DMS153 (cell line): ENCODE results near the gene CDC27.
"Not testable (repeated sequence)": the region's sequence is repeated elsewhere in the genome, so short reads cannot be mapped to it uniquely, and the experiment has no call there.

Experiments
- DNase-seq: peaks from one replicate; lab custom pipeline; 2025; lab: John Stamatoyannopoulos, UW

CDC27 gene, protein sequence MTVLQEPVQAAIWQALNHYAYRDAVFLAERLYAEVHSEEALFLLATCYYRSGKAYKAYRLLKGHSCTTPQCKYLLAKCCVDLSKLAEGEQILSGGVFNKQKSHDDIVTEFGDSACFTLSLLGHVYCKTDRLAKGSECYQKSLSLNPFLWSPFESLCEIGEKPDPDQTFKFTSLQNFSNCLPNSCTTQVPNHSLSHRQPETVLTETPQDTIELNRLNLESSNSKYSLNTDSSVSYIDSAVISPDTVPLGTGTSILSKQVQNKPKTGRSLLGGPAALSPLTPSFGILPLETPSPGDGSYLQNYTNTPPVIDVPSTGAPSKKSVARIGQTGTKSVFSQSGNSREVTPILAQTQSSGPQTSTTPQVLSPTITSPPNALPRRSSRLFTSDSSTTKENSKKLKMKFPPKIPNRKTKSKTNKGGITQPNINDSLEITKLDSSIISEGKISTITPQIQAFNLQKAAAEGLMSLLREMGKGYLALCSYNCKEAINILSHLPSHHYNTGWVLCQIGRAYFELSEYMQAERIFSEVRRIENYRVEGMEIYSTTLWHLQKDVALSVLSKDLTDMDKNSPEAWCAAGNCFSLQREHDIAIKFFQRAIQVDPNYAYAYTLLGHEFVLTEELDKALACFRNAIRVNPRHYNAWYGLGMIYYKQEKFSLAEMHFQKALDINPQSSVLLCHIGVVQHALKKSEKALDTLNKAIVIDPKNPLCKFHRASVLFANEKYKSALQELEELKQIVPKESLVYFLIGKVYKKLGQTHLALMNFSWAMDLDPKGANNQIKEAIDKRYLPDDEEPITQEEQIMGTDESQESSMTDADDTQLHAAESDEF

DNA sequence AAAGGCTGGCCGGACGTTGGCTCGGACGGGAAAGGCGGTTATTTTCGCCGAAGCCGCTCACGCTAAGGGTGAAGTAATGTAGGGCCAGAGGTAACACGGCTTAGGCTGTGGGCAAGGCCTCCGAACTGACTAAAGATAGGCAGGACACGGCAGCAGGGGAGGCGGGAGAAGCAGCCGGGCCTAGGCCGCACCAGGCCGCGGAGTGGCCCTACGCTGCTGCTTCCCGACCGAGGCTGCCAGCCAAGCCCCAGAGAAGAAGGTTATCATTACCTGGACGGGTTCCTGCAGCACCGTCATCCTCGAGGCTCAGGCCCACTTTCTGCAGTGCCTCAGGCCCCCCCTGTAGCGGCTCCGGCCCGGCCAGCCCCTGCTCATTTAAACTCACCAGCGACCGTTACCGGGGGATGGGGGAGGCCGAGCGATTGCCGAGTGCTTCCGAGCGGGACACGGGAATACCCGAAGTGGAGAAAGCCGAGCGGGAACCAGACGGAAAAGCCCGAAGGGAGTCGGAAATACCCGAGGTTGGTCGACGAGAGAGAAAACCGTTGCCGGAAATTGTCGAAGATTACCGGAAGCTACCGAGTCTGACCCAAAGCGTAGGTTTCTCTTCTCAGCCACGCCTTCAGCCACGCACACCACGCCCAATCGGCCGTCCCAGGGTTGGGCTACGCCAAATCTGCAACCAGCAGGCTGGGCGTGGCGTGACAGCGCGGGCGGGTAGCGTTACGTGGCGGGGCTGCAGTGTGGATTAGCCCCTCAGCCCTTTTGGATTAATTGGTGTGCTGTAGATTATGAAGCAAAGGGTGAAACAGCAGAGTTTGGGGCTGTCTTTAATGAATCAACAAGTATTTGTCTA, at the start of gene CDC27:
Gene CDC27 (minus strand): TSS at position 420 of the 856 bp plus-strand sequence. CDS start 123 bp downstream, at position 297.
- DNase-seq: peak; percentile 97

DNA sequence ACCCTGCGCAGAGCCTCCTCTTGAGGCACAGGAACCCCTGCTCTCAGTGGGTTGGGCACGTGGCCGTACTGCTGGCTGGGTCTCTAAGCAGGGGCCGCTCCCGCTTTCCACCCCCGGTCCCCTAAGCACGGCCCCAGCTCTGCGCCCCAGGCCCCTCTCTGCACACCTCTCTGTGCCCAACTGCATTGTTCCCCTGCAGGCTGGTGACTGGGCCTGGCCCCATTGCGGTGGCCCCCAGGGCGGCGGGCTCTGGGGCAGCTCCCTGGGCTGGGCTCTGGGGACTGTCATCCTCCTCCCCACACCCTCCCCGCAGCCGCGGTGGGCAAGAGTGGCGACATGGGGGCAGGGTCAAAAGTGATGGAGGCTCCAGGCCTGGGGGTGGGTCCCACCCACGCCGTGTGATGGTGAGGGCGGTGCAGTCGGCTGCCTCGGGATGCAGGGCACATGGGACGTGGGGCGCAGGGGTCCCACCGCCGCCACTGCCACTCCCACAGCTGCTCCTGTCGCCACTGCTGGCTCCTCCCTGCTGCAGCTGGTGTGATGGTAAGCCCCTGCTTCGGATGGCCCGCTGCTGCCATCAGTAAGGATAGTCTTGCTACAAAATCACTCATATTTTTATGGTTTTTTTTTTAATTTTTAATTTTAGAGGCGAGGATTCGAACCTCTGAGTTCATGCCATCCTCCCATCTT, 49.4 kb upstream of the CDC27 start:
- DNase-seq: no peak

DNA sequence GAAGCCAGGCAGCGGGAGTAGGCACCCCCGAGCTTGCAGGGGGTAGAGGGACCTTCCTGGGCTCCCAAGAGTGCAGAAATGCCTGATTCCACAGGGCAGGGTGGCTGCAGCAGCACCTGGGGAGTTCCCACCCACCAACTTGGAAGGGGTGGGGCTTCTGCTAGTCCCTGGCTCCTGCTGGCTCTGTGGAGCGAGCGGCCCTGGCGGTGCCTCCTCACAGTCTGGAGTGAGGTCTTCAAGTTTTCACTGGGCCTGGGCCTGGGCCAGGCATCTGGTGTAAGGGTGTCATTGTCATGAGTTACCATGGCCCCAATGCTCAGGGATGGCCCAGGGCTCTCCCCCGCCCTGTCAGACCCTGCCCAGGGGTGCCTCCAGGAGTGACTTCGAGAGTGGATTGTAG, 48.7 kb upstream of the CDC27 start:
- DNase-seq: no peak

DNA sequence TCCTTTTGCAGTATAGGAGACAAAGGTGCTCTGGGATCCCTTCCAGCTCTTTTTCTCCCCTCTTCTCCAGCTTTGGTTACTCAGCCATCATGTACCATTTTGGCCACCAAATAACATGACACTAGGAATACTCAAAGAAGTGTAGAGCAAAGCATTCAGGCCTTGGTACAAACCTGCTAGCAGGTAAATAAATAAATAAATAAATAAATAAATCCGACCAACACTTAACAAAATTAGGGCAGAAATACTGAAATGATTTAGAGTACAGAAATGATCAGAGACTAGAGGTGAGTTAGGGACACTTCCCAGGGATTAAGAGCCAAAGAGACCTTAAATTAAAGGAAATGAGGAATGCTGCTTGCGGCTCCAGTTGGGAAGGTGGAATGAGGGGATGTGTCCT, 46.8 kb upstream of the CDC27 start:
- DNase-seq: no peak

DNA sequence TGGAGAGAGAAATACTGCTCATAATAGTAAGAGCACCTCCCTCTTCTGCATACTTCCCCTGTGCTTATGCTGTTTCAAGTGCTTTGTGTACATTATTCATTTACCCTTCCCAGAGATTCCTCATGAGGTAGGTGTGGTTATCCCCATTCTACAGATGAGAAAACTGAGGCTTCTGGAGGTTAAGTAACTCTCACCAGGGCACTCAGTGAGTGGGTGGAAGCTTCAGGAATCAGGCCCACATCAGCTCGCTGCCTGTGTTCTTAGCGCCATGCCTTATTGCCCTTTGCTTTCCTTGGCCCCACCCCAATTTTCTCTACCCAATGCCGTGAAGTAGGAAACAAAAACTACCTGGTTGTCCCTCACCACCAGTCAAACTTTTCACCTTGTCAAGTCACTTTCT, 46.4 kb upstream of the CDC27 start:
- no peak for DNase-seq

DNA sequence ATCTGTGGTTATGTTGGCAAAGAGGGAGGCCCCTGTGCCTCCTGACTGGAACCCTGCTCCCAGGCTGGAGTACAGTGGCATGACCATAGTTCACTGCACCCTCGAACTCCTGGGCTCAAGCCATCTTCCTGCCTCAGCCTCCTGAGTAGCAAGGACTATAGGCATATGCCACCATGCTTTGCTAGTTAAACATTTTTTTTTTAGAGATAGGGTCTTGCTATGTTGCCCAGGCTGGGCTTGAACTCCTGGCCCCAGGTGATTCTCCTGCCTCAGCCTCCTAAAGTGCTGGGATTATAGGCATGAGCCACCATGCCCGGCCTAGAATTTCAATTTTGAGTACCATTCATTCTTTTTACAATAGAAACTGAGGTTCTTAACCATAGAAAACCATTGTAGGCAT, 43.4 kb upstream of the CDC27 start:
- no peak for DNase-seq

DNA sequence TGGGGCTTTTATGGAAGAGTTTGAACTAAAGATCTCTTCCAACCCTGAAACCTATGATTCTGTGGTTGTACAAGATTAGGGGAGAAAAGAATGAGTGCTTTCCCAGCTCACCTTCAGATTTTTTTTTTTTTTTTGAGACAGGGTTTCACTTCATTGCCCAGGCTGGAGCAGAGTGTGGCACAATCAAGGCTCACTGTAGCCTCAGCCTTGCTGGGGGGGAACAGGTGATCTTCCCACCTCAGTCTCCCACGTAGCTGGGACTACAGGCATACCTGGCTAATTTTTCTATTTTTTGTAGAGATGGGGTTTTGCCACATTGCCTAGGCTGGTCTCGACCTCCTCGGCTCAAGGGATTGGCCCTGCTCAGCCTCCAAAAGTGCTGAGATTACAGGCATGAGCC, 42.8 kb upstream of the CDC27 start:
- DNase-seq: no peak

DNA sequence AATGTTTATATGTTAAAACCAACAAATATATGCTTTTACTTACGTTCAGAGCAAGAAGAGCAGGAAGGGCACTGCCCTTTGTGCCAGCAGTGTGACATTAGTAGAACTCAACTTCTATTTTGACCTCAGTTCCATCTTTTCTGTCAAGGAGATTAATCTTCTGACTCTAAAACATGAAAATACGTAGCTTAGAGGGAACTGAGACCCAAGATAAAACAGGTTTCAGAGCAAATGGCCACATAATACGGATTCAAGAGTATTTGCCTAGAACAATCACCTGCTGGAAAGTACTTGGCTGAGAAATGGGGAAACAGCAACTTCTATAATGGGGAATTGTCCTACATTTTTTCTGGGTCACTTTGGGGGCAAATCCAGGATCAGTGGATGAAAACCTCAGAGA, 42.2 kb upstream of the CDC27 start:
- DNase-seq: no peak

DNA sequence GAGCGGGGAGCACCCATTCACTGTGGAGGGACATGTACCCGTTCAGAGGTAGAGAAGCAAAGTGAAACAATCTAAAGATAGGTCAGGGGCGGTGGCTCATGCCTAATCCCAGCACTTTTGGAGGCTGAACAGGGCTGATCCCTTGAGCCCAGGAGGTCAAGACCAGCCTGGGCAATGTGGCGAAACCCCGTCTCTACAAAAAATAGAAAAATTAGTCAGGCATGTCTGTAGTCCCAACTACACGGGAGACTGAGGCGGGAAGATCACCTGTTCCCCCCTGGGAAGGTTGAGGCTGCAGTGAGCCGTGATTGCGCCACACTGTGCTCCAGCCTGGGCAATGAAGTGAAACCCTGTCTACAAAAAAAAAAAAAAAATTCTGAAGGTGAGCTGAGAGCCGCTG, 41.8 kb upstream of the CDC27 start:
- DNase-seq: no peak

DNA sequence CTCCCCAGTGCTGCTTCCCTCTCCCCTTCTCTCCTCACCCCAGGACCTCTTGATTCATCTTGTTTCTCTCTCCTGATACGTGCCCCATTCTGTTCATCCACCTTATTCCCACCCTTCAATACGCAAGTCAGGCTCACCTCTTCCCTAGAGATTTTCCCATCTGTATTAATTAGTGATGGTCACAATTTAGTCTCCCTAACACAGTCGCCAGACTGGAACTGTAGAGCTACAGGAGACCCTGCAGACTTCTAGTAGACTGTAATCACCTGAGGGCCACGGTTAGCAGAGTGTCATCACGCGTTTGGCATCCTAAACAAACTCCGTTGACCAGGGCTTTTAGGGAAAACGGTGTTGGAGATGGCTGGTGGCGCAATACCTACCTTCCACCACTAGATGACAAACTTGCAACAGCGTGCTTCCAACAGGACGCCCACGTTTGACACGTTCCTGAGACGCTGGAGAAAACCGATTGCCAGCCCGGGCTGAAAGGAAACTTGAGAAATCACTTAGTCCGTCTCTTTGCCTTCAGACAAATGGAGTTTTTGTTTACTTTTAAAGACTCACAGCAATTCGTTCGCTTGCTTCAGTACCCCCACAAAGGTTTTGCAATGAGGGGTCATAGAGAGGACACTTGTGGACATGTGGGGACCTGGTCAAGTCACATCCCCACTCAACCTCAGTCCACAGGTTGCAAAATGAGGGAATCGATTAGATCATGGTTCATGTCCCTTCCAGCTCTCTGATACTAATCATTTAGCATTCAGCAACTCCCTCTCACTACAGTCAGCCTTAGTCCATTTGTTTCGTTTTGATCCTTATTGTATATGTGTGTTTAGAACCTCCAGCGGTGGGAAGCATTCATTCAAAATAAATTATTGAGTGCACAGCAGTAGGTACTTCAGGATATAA, 40.7 kb upstream of the CDC27 start:
- peak; percentile 73 for DNase-seq

DNA sequence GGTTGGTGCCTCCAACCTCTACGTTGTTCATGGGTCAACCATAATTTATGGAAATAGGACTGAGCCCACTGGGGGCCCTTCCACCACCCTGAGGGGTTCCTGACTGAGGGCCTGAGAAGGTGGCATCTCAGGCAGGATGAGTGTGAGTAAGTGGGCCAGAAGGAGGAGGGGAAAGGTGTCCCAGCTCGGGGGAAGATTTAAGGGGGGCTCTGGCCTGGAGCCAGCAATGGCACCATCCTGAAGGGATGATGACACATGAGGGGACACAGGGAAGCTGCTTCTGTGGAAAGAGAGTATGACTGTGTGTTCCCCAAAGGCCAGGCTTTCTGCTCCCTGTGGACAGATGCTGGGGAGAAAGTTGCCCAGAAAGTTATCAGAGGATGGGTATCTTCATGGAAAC, 38.8 kb upstream of the CDC27 start:
- DNase-seq: no peak

DNA sequence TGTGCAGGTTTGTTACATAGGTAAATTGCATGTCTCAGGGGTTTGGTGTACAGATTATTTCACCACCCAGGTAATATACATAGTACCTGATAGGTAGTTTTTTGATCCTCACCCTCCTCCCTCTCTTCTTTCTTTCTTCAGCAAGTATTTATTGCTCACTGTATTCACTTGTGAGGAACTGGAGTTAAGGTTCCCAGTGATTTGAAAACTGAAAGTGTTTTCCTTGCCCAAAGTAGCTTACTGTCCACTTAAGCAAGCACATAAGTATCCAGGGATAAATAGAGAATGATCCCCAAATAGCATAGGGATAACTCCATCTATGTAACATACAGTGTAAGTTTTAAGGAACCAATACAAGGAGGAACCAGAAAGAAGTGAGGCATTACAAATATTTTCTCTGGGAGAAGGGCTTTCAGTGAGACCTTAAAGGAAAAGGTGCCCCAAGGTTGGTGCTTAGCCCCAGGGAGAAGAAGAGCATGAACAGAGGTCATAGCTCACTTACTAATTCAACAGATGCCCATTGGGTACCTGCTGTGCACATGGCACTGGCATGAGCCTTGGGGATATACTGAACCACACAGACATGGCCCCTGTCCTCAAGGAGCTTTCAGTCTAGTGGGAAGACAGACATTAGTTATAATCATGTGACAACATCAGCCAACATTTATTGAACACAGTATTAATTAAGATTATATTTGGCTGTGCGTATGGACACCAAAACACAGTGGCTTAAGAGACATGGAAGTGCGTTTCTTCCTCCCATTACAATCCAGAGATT, 37.0 kb upstream of the CDC27 start:
- DNase-seq: no peak

DNA sequence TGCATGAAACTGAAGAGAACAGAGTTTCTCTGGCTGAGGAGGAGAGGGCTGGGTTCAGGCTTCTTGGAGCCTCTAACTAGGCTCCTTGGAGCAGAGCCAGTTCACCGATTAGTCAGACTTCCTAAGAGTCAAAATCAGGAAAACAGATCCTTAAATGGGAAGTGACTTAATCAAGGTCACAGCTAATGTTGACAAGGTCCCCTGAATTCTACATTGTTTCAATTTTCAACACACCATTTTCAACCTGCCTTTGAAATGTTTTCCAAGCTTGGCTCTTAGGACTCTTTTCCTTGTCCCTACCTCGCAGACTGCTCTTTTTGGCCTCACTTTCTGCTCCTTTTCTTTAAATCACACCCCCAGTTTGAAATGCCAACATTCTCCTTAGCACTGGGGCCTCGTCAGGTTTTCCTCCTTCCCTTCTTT, 36.4 kb upstream of the CDC27 start:
- DNase-seq: no peak

DNA sequence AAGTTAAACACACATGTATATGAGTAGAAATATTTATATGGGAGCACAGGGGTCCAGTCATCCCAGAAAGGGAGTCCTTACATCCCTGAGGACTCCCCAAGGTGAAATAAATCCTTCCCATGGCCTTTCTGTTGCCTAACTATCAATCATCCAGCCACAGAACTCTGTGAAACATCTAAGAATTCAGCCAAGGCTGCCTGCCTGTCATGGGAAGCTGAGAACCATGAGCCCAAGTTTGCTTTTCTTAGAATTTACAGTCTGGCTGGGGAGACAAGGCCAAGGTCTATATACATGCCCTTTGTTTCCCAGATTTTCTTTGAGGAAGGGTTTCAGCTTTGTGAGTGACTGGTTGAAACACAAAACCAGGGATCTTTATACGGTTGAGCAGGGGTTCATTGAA, 35.9 kb upstream of the CDC27 start:
- DNase-seq: no peak

DNA sequence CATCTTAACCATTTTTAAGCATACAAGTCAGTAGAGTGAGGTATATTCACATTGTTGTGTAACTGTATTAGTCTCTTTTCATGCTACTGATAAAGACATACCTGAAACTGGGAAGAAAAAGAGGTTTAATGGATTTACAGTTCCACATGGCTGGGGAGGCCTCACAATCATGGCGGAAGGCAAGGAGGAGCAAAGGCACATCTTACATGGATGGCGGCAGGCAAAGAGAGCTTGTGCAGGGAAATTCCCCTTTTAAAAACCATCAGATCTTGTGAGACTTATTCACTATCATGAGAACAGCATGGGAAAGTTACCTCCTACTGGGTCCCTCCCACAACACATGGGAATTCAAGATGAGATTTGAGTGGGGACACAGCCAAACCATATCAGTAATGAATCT, 35.0 kb upstream of the CDC27 start:
- DNase-seq: not testable (repeated sequence)

DNA sequence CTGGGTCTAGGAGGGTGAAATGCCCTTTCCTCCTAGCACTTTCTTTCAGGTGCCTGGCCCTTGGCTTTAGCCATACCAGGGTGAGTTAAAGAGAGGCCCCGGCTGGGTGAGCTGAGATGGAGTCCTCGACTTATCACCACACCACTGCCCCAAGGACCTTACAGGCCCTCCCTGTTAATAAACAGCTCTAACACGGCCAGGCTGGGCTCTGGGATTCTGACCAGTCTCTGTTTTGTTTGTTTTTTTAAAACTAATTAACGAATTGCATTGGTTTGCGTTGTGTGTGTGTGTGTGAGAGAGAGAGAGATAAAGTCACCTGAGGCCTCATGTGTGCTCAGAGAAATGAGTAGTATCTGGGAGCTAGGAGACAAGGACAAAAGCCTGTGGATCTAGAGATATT, 34.4 kb upstream of the CDC27 start:
- DNase-seq: no peak

DNA sequence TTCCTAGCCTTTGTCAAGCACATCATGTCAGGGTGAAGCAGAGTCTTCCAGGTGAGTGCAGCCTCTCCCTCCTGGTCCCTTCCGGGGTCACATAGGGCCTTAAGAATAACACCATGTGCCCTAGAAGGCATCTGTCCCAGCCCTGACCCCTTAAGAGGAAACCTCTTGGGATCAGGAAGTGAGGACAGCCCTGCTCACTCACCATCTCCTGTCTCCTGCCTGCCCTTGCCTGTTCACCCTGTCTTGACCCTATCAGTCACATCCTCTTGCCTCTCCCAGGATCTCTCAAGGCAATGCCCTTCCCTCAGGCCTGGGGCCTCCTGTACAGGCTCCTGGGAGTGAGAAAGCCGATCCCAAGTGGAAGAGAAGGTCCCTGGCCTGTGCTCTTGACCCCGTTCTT, 33.9 kb upstream of the CDC27 start:
- DNase-seq: no peak

DNA sequence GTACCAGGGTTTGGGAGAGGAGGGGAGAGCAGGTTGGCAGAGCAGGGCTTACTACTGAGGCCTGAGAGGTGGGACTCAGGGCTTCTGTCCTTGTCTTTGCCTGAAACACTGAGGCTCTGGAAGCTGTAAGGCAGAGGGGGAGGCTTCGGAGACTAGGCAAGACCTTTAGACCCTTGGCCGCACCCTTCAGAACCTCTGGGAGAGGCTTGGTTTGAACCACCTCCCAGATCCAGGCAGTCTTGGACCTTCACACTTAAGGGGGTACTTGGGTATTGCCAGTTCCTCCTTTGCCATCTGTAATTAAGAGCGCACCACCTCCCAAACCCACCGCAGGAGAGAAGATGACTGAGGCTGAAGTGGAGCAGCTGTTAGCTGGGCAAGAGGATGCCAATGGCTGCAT, 33.0 kb upstream of the CDC27 start:
- no peak for DNase-seq

DNA sequence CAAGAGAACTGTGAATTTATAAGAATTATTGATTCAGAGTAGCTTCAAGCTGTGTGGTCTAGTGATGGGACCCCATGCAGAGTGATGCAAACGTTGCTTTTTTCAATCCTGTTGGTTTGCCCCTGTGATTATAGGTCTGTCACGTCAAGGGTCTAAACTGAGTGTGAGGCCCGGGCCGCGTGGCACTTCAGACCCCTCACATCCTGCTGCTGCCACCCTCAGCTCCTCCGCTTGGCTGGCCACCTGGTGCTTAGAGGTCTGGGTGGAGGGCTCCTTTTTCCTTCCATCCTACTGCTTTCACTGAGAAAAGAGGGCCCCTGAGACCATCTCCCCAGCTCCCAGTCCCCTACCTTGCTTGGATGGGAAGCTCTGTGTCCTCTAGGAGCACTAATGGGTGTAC, 32.1 kb upstream of the CDC27 start:
- no peak for DNase-seq

DNA sequence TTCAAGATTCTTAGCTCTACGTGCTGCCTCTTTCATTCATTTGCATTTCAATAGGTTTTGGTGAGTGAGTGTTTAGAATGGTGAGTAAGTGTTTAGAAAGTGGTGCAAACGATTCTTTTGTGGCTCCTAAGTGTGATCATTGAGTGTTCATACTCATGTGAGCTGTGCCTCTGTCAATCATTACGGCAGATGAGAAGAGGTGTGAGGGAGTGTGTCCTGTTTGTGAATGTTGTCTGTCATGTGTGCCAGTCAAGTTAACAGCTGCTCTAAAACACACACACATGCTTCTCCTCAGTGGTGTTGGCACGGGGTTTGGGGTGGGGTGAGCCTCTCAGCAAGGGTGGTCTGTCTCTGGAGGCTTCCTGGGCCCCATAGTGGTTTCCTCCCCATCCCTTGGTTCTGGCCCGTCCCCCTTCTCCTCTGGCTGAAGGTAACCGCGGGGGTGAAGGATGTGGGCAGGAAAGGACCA, 31.5 kb upstream of the CDC27 start:
- no peak for DNase-seq
